ENCODE results near the gene TUSC2.

Gene TUSC2, protein sequence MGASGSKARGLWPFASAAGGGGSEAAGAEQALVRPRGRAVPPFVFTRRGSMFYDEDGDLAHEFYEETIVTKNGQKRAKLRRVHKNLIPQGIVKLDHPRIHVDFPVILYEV

DNA sequence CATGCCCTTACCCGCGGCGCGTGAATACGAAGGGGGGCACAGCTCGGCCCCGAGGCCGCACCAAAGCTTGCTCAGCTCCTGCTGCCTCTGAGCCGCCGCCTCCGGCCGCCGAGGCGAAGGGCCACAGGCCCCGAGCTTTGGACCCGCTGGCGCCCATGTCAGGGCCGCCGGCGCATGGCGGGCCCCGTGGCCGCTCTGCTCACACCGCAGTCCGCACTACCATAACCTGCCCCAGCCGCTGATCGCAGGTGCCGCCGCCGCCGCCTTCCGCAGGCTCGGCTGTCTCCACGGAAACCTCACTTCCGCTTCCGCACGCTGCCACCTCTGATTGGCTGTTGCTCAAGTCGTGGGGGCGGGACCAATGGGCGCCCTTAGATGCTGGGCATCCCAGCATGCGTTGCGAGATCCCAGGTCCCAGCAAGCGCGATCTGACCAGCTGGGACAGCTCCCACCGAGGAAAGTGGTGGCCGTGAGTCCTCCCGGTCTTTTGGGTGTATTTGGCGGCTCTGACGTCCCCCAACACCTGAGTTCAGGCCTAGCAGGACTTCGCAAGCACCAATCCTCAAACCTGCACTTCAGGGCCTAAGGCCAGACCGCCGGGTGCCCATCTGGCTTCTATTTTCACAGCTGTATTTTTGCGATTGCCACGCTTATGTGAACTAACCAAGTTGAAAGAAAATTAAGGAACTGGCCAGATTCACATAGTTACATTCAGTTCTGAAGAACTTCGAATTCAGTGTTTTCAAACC lies at the start of gene TUSC2:
TUSC2 (minus strand) TSS at position 281 of the 749 bp plus-strand sequence; CDS start at position 157, 124 bp downstream.
- DNase-seq: peak; percentile 97 to 98

DNA sequence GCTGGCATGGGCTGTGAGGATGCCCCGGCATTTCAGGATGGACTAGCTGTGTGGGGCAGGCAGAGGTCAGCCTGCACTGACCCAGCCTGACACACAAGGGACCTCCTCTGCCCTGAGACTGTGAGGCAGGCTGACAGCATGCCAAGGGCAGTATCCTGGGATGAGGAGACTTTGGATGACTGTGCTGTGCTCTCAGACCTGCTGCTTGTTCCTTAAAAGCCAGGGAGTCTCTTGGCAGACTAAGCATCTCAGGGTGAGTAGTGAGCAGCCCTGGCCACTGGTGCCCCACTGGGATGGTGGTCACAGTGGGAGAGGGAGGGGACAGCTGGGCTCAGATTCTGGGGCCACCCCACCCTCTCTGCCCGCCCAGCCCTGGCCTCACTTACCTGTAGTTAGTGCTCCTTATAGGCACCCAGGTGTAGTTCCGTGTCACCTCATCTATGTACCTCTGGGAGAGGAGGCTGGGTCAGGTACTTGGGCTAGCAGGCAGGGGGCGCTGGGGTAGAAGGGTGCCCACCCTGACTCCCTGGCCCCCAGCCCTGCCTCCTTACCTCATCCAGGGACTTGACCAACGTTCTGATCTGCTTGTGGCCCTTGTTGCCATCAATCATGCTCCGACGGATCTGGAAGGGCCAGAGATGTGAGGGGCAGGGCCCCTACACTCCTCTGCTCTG lies 47.4 kb upstream of the TUSC2 start:
- DNase-seq: no peak

GRCh38 chr3:50374363-50375257 lies 46.6 kb upstream of the TUSC2 start:
- DNase-seq: no peak

- DNase-seq: no peak
Measured at GRCh38 chr3:50373146-50374051, 45.4 kb upstream of the TUSC2 start.

DNA sequence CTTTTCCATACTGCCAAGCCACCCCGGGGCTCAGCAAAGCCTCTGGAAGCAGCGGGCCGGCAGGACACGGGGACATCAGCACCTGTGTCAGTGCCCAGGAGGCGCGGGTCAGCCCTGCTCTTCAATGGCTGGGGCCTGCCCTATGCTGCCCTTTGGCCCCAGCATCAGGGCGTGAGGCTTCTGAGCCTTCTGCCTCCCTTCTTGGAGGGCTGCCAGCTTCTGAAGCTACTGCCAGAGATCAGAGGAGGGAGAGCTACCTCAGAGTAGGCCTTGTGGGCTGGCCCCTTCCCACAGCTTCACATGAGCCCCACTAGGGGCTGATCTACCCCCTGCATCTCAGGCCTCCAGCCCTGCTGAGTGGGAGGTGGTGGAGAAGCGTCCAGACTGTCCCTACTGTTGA lies 44.3 kb upstream of the TUSC2 start:
- DNase-seq: no peak

- DNase-seq: no peak
Measured at GRCh38 chr3:50371133-50371685, 43.2 kb upstream of the TUSC2 start.

DNA sequence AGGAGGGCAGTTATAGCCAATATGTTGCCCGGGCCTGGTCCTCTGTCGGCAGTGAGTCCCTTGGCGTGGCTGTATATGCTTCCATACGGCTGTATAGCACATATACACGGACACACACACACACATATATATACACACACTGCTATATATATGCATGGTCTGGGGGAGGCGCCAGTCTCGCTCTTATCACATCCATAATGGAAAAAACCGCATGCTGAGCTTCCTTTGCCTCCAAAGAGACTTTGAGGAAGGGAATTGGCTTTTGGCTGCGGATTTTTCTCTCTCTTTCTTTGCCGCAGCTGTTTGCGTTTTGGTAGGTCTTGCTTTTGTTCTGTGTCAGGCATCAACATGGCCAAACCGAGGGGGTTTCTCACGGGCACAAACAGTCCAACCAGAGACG lies 42.6 kb upstream of the TUSC2 start:
- DNase-seq: peak; percentile 49 to 61

DNA sequence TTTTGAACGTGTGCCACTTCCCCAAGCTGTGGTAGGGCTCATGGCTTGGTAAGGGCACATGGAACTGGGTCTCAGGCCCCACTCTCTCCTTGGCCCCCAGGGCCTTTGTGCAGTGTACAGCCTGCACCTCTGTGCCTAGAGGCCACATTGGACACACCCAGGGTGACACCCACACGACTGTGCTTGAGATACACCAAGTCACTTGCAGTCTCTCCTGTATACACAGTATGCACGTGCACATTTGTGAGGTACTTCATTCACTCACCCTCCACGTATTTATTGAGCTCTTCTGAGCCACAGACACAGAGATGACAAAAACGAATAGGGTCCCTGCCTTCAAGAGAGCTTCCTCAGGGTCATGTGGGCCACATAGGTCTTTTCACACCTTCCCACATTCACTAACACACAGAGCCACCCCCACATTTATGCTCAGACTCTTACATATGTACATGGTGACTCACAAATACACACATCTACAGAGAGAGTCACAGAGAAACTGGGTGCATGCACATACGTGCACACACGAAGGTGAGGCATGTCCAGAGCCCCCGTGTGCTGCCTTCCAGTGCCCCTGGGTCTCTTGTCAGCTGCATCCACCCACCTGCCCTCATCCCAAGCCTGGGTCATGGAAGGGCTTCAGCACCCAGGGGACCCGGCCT lies 41.1 kb upstream of the TUSC2 start:
- DNase-seq: no peak

DNA sequence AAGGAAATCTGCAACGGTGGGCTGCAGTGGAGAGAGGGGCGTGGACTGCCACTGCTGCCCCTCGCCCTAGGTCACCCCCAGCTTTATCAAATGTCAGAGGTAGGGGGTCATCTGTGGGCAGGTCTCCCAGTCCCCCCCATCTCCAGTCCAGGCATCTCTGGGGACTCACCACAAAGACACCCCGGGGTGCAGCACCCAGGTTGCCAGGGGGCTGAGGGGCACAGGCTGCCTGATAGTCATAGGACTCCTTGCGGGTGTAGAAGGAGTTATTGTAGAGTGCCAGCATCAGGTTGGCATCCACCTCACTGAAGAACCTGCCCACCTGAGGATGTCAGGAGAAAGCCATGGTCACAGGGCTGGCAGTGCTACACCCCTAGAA lies 37.8 kb upstream of the TUSC2 start:
- DNase-seq: no peak

GRCh38 chr3:50365080-50365841 lies 37.2 kb upstream of the TUSC2 start:
- DNase-seq: peak; percentile 21 to 77

DNA sequence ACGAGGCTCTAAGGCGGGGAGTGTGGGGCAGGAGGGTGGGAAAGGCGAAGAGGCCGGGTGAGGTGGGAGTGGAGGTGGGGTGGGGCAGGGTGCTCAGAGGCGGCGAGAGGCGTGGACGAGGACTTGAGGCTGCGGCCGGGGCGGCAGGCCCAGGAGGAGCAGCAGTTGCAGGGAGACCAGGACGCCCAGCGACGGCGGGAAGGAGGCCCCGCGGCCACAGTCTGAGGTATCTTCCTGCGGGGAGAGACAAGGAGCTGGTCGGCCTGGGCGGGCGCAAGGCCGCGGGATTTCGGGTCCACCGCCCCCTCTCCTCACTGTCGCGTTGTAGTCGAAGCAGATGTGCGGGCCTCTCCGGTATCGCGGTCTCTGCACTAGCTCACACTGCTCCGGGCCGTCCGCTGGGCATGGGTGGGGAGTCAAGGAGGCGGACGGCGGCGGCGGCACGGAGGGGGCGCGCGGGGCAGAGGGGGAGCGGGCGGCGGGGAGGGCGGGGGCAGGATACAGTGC lies 36.6 kb upstream of the TUSC2 start:
- no peak for DNase-seq

DNA sequence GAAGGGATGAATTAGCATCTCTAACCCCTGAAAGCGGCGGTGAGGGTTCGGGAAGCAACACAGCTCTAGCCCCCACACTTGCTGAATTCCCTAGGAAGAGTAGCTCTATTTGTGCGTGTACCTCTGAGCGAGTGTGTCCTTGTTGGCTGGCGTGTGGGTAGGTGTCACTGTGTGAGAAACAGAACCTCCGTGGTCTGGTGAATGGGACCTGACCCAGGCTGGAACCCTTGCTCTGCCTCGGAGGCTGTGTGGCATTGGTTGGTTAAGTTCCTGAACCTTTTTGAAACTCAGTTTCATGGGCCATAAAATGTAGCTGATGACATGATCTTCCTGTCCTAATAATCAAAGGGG lies 31.7 kb upstream of the TUSC2 start:
- DNase-seq: no peak

DNA sequence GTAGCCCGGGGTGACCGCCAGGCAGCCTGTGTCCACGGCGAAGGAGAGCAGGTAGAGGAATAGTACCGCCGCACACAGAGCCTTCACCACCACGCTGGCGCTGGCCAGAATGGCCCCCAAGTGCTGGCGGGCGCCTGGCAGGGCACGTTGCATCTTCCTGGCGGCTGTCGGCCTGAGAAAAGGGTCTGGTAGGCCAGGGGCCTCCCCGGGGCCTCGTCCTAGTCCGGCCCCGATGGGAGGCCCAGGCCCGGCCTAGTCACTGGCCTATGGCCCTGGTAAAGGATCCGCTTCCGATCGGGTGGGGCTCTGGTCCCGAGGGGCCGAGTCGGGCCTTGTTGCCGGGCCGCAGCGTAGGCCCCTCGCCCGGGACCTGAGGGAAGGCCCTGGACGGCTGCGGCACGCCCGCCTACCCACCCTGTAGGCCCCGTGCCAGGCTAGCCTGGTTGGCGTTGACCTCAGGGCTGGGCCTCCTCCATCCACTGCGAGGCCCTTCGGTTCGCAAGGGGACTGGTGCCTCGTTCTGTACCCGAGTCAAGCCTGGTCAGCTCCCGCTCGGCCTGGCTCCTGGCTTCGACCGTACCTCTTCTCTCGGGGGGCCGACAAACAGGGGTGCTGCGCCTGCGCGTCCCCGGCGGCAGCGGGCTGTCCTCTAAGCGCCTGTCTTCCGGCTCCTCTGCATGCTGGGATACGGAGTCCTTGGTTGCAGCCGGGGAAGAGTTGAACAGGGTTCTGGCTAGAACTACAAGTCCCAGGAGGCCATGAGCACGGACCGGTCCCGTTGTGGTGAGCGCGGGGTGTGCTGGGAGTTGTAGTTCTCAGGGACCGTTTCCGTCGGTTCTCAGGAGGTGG lies 31.1 kb upstream of the TUSC2 start, which contains the start of gene TMEM115:
TMEM115 (minus strand) TSS at position 611 of the 849 bp plus-strand sequence; CDS start at position 153, 458 bp downstream.
- DNase-seq: peak; percentile 98

DNA sequence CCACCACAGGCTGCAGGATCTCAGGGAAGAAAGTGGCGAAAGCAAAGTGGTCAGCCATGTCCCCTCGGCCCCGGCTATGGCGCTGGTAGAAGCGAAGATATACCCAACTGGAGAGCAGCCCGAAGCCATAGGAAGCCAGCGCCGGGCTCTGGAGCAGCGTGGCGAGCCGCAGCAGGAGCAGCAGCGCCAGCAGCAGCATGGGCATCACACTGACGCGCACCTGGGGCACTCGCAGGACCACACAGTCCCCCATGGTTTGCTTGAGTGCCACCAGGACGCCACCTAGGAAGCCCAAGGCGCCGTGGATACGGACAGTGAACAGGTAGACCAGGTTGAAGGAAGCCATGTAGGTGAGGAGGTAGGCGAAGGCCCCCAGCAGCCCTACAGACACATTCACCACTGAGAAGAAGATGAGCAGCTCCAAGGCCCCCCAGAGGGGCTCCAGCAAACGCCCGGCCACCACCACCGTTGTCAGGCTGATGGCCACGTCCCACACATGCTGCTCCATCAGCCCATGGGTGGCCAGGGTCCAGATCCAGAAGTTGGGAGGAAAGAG lies 30.4 kb upstream of the TUSC2 start:
- DNase-seq: no peak

DNA sequence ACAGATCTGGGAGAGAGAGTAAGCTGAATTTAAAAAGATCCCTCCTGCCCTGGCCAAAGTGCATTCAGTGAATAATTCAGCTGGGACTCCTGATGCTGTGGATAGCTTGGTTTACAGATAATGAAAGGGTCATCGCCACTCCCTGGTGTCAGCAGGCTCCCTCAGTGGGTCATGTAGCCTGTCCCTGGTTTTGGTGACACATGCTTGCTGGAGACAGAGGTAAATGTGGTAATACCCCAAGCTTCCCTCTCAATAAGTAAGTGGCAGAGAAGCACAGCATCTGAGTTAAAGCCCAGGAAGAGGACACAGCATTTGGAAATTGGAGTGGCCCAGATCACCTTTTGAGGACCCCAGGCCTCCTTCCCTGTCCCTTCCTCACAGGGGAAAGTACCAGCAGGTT lies 29.5 kb upstream of the TUSC2 start:
- no peak for DNase-seq

GRCh38 chr3:50356553-50356952 lies 28.5 kb upstream of the TUSC2 start:
- no peak for DNase-seq

DNA sequence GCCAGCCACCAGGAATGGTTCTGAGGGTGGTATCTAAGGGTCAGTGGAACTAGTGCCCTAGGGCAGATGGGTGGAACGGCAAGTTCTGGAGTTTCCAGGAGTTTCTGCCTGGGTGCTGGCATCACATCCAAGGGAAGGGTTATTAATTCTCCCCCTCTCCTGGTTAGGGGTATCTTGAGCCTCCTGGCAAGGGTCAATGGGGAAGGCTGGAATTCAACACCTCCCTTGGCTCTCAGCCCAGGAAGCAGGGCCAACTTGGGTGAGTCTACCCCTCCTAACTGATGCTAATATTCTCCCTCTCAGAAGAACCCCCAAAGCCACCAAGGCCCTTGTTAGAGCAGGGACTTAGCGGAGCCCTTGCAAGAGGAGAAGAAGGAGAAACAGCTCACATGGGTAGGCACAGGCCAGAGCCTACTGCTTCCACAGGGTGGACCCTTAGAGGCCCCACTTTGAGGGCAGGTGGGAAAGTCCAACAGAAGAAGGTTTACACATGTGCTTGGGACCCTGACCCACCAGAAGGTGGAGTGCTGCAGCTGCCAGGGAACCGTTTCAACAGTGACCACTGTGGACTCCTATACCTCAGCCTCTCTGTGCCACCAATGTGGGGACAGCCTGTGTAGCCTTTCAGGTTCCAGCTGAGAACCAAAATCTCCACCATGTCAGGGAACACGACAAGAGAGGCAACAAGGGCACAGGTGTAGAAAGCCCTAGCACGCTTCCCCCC lies 28.0 kb upstream of the TUSC2 start:
- DNase-seq: no peak

GRCh38 chr3:50354850-50355249 lies 26.8 kb upstream of the TUSC2 start:
- no peak for DNase-seq

Measured in SHP77 (cell line).